GM12878 (cell line): ENCODE data around the gene LRIT2. TPM values are rescaled to one million over a fixed set of nuclear protein-coding genes. Genes with fewer than 3 reads are reported as not detected.
A peak's percentile ranks its signal among the peaks of the same experiment; 100 is the strongest.

Experiments
- ATF7 ChIP-seq: fragments of 450-650 bp; IDR thresholded peaks from 2 replicates; pipeline ENCODE4 v1.6.1; 2016; ENCODE audit warnings: low read depth, mild to moderate bottlenecking
- CBX5 ChIP-seq: sonication (generic); IDR thresholded peaks from 2 replicates; pipeline ENCODE4 v1.6.1; 2016; ENCODE audit warnings: low read depth, moderate library complexity, mild to moderate bottlenecking, inconsistent platforms
- FOXM1 ChIP-seq: IDR thresholded peaks from 2 replicates; pipeline ENCODE4 v1.6.1; 2012; ENCODE audit warnings: low read depth, mild to moderate bottlenecking, inconsistent platforms, low read length, moderate library complexity
- JUNB ChIP-seq: IDR thresholded peaks from 2 replicates; pipeline ENCODE4 v1.6.1; 2016; ENCODE audit warnings: antibody characterized with exemption, mild to moderate bottlenecking
- MEF2B ChIP-seq: fragments of 450-650 bp; IDR thresholded peaks from 2 replicates; pipeline ENCODE4 v1.6.1; 2018; ENCODE audit warnings: mild to moderate bottlenecking, moderate library complexity; ENCODE audit not compliant: partially characterized antibody, poor library complexity, severe bottlenecking
- MTA3 ChIP-seq: IDR thresholded peaks from 2 replicates; pipeline ENCODE4 v1.6.1; 2012; ENCODE audit warnings: low read length, inconsistent platforms, borderline replicate concordance
- PAX5 ChIP-seq: IDR thresholded peaks from 2 replicates; pipeline ENCODE4 v1.6.1; 2011; ENCODE audit warnings: low read depth, low read length, borderline replicate concordance
- POLR2A ChIP-seq: IDR thresholded peaks from 2 replicates; pipeline ENCODE4 v1.6.1; 2011; ENCODE audit warnings: low read depth, mild to moderate bottlenecking, low read length
- POLR2AphosphoS5 ChIP-seq: IDR thresholded peaks from 2 replicates; pipeline ENCODE4 v1.6.1; 2011; ENCODE audit warnings: mild to moderate bottlenecking, low read length, inconsistent platforms
- RUNX3 ChIP-seq: IDR thresholded peaks from 2 replicates; pipeline ENCODE4 v1.6.1; 2012; ENCODE audit warnings: low read length, inconsistent platforms
- SMAD5 ChIP-seq: IDR thresholded peaks from 2 replicates; pipeline ENCODE4 v1.6.1; 2016; ENCODE audit warnings: antibody characterized with exemption, low read depth
- SPI1 ChIP-seq: IDR thresholded peaks from 2 replicates; pipeline ENCODE4 v1.6.1; 2011; ENCODE audit warnings: low read depth, mild to moderate bottlenecking, low read length, moderate library complexity, borderline replicate concordance; ENCODE audit not compliant: insufficient read depth
- TARDBP ChIP-seq: IDR thresholded peaks from 2 replicates; pipeline ENCODE4 v1.6.1; 2016; ENCODE audit warnings: borderline replicate concordance
- polyA plus RNA-seq, 11 experiments: library from polyadenylated mRNA; depleted of rRNA in 4 of 11; unstranded in 6 of 11; stranded (reverse) in 5 of 11; fragments of >200 nt; fragmentation: Nextera tagmentation in 4 of 11; fragmentation: Illumina TruSeq in 1 of 11; extraction: Ambion mirVana in 4 of 11; extraction: Trizol in 1 of 11; gene quantifications; 1 replicate in 1 of 11; 2 replicates in 10 of 11; pipeline versions ENCODE4 v1.2.1 to v1.2.3, GENCODE V29; 2011 to 2016; ENCODE audit warnings: inconsistent platforms in 2 of 11, missing spikeins in 2 of 11, low read depth in 1 of 11
- total RNA-seq, 4 experiments: library from RNA; depleted of rRNA in 3 of 4; stranded (reverse); fragments of >200 nt in 3 of 4; fragmentation: Illumina TruSeq in 1 of 4; extraction: Trizol in 1 of 4; gene quantifications; 2 replicates each; pipeline versions ENCODE4 v1.2.1 to v1.2.3, GENCODE V29; 2013 to 2021
- TF ChIP-seq, protein P1 (sequence below): fragments of 450-650 bp; IDR thresholded peaks from 2 replicates; pipeline ENCODE4 v1.6.1; 2016; ENCODE audit warnings: mild to moderate bottlenecking
- TF ChIP-seq, protein P2 (sequence below): fragments of 450-650 bp; IDR thresholded peaks from 2 replicates; pipeline ENCODE4 v1.6.1; 2017; ENCODE audit warnings: low read depth, mild to moderate bottlenecking, moderate library complexity
- TF ChIP-seq, protein P3 (sequence below): IDR thresholded peaks from 2 replicates; pipeline ENCODE4 v1.6.1; 2012; ENCODE audit warnings: low read length, inconsistent platforms

LRIT2 gene
- total and polyA plus RNA-seq, 10 of the 15 experiments (the other 5 are each of a cell fraction or from before 2014, with no cell fraction given), result not detected

DNA sequence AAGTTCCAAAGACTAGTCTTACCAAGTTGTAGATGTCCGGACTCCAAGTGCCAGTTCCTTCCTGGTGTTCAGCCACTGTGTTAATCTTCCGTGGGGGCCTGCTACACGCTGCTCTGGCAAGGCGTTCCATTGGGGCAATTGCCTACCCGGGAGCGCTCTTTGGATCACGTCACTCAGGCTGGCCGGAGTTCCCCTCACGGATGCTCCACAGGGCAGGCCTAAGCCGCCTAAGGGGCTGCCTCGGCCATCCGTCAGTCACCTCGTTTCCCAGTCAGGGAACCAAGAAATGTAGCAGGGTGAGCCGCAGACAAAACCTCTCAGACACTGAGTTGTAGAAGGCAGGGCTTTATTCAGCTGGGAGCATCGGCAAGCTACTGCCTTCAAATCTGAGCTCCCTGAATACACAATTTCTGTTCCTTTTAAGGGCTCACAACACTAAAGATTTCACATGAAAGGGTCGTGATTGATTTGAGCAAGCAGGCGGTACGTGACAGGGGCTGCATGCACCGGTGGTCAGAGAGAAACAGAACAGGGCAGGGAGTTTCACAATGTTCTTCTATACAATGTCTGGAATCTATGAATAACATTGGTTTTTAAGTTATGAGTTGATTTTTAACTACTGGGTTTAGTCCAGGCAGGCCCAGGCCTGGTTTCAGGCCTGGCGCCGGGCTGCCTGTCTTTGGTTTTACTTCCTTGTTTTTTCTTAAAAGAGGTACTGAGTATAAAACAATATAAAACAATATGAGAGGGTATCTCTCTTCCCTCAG lies 53.5 kb downstream of the LRIT2 start (continued):
- TF ChIP-seq CBX5 (0 out of 2 replicates have a peak, but pooled peaks have one; percentile 38), JUNB (peak; percentile 56), FOXM1 (peak; percentile 79), RUNX3 (peak; percentile 48), POLR2A (peak; percentile 57; the same call in 1 of the 2 replicates), TARDBP (peak; percentile 34; the same call in 1 of the 2 replicates), SPI1 (peak; percentile 18; the same call in 1 of the 2 replicates), MTA3 (peak; percentile 31; the same call in 1 of the 2 replicates), ATF7 (peak; percentile 75), MEF2B (peak; percentile 70), SMAD5 (peak; percentile 42; the same call in 1 of the 2 replicates), POLR2AphosphoS5 (peak; percentile 82), PAX5 (peak; percentile 14; the same call in 1 of the 2 replicates)
- TF ChIP-seq, protein P1, sequence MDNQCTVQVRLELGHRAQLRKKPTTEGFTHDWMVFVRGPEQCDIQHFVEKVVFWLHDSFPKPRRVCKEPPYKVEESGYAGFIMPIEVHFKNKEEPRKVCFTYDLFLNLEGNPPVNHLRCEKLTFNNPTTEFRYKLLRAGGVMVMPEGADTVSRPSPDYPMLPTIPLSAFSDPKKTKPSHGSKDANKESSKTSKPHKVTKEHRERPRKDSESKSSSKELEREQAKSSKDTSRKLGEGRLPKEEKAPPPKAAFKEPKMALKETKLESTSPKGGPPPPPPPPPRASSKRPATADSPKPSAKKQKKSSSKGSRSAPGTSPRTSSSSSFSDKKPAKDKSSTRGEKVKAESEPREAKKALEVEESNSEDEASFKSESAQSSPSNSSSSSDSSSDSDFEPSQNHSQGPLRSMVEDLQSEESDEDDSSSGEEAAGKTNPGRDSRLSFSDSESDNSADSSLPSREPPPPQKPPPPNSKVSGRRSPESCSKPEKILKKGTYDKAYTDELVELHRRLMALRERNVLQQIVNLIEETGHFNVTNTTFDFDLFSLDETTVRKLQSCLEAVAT, result peak; percentile 15; the same call in 1 of the 2 replicates
- TF ChIP-seq, protein P2, sequence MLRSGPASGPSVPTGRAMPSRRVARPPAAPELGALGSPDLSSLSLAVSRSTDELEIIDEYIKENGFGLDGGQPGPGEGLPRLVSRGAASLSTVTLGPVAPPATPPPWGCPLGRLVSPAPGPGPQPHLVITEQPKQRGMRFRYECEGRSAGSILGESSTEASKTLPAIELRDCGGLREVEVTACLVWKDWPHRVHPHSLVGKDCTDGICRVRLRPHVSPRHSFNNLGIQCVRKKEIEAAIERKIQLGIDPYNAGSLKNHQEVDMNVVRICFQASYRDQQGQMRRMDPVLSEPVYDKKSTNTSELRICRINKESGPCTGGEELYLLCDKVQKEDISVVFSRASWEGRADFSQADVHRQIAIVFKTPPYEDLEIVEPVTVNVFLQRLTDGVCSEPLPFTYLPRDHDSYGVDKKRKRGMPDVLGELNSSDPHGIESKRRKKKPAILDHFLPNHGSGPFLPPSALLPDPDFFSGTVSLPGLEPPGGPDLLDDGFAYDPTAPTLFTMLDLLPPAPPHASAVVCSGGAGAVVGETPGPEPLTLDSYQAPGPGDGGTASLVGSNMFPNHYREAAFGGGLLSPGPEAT, result peak; percentile 75; the same call in 1 of the 2 replicates
- TF ChIP-seq, protein P3, sequence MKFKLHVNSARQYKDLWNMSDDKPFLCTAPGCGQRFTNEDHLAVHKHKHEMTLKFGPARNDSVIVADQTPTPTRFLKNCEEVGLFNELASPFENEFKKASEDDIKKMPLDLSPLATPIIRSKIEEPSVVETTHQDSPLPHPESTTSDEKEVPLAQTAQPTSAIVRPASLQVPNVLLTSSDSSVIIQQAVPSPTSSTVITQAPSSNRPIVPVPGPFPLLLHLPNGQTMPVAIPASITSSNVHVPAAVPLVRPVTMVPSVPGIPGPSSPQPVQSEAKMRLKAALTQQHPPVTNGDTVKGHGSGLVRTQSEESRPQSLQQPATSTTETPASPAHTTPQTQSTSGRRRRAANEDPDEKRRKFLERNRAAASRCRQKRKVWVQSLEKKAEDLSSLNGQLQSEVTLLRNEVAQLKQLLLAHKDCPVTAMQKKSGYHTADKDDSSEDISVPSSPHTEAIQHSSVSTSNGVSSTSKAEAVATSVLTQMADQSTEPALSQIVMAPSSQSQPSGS, result peak; percentile 12; the same call in 1 of the 2 replicates
